ENCODE data around the gene PPFIA1. TPM values are rescaled to one million over a fixed set of nuclear protein-coding genes. Genes with fewer than 3 reads are reported as not detected.

PPFIA1 gene
- total and polyA plus RNA-seq, 11 donors: 15.8 to 53.1 (median 39.1) TPM

- Histone ChIP-seq H3K27me3 (peaks cover 0 to 8% (median 0%) of the 10 kb centered on the region in 9 donors), H3K4me3 (no peak overlapping the region), H3K9me3 (no peaks in the 10 kb centered on the region), H3K36me3 (peaks cover 0 to 17% (median 14%) of the 10 kb centered on the region in 9 donors), H3K27ac (no peak overlapping the region), H3K4me1 (peaks cover 0 to 32% (median 25%) of the 10 kb centered on the region in 12 donors)
- no peak for TF ChIP-seq POLR2A (IDR thresholded peaks at IDR 0.05)
- TF ChIP-seq, protein P1, sequence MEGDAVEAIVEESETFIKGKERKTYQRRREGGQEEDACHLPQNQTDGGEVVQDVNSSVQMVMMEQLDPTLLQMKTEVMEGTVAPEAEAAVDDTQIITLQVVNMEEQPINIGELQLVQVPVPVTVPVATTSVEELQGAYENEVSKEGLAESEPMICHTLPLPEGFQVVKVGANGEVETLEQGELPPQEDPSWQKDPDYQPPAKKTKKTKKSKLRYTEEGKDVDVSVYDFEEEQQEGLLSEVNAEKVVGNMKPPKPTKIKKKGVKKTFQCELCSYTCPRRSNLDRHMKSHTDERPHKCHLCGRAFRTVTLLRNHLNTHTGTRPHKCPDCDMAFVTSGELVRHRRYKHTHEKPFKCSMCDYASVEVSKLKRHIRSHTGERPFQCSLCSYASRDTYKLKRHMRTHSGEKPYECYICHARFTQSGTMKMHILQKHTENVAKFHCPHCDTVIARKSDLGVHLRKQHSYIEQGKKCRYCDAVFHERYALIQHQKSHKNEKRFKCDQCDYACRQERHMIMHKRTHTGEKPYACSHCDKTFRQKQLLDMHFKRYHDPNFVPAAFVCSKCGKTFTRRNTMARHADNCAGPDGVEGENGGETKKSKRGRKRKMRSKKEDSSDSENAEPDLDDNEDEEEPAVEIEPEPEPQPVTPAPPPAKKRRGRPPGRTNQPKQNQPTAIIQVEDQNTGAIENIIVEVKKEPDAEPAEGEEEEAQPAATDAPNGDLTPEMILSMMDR (IDR thresholded peaks at IDR 0.05): no peak
- 77 to 92% (median 90%) methylated on average over 10 of the region's 10 CpGs for WGBS, 4 donors
- no peak for DNase-seq
- no peak for ATAC-seq
- intact Hi-C loops (cut with DNase I): no loop called here
Measured at GRCh38 chr11:70268526-70268925, 2.0 kb upstream of the PPFIA1 start.

DNA sequence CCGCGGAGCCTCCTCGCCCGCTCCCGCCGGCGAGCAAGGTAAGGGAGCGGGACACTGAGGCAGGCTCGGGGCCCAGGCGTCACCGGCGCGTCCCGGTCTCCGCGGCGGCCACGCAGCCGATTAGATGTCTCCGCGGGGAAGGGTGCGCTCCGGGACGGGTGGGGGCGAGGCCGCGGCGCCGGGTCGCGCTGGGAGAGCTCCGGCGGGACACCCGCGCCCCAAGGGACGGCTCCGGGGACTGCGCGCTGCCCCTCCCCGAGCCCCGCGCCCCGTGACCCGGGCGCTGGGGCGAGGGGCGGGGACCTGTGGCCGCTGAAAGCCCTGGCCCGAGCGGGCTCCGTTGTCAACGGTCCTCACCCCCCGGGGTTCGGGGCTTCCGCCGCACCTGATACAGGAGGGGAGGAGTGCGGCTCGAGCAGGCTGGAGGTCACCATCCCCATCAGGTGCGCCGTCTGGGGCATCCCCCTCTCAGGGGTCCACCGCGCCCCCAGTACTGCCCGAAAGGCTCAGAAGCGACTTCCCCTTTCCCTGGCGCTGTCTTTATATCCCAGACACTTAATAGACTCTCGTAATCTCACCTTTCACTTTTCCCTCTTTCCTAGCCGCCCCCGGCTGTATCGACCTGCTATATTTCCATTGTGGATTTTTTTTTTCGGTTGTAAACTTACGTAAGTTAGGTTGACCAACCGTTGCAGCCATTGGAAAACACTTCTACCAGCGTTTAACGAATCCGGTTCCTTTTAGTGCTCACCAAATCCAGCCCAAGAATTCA is 573 bp downstream of the PPFIA1 start:
- Histone ChIP-seq H3K27me3 (peaks cover 0 to 8% (median 0%) of the 10 kb centered on the region in 9 donors), H3K4me3 (peak overlapping the region; percentile 65 to 98 (median 92)), H3K36me3 (peaks cover 0 to 41% (median 38%) of the 10 kb centered on the region in 9 donors), H3K9me3 (no peaks in the 10 kb centered on the region), H3K4me1 (peaks cover 0 to 52% (median 30%) of the 10 kb centered on the region in 12 donors), H3K27ac (peak overlapping the region in 11 of 12 donors; percentile 82 to 95 (median 87))
- intact Hi-C loops (cut with DNase I): loop anchor here in 5 of 10 donors (2.0 to 10.0 kb wide), 5 partner anchors 68 to 128 kb away; partner anchors contain the start of genes CTTN (in 4 of the 5) and FADD (in 3 of the 5)
- ATAC-seq (peak in 3 of 4 donors; percentile 22 to 50 (median 41)), DNase-seq (peak; percentile 36 to 68 (median 44))
- TF ChIP-seq, protein P1 (IDR thresholded peaks at IDR 0.05): peak in 1 of 12 donors; percentile 24
- TF ChIP-seq POLR2A (IDR thresholded peaks at IDR 0.05): peak in 1 of 2 donors; percentile 23
- 1% methylated on average over 30 to 75 of the region's 75 CpGs for WGBS, 4 donors

DNA sequence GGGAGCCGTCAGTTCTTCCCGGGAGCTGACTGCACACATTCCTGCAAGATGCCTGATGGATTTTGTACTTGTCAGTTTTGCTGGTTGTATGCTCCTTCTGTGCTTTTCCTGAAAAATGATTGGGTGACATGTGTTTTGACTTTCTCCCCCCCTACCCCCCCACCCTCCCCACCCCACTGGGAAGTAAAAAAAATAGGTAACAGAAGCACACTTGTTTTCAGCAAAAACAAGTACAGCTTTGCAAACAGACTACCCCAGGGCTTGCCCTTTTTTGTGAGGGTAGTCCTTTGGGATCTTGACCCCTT is 1.1 kb downstream of the PPFIA1 start:
- peaks cover 0 to 47% (median 38%) of the 10 kb centered on the region in 9 donors for H3K36me3 ChIP-seq
- H3K27ac ChIP-seq: peak overlapping the region in 3 of 12 donors; percentile 83 to 94 (median 87)
- peaks cover 0 to 8% (median 0%) of the 10 kb centered on the region in 9 donors for H3K27me3 ChIP-seq
- TF ChIP-seq, protein P1 (IDR thresholded peaks at IDR 0.05): no peak
- TF ChIP-seq POLR2A (IDR thresholded peaks at IDR 0.05): no peak
- ATAC-seq (no peak), DNase-seq (no peak)
- intact Hi-C loops (cut with DNase I): loop anchor here in 5 of 10 donors (2.0 to 10.0 kb wide), 5 partner anchors 69 to 127 kb away; partner anchors contain the start of genes CTTN (in 4 of the 5) and FADD (in 3 of the 5)
- peaks cover 0 to 53% (median 30%) of the 10 kb centered on the region in 12 donors for H3K4me1 ChIP-seq
- WGBS, 4 donors: 0 to 3% (median 1%) methylated on average over 2 of the region's 2 CpGs
- H3K4me3 ChIP-seq: peak overlapping the region in 11 of 12 donors; percentile 65 to 98 (median 94)
- H3K9me3 ChIP-seq: no peaks in the 10 kb centered on the region

DNA sequence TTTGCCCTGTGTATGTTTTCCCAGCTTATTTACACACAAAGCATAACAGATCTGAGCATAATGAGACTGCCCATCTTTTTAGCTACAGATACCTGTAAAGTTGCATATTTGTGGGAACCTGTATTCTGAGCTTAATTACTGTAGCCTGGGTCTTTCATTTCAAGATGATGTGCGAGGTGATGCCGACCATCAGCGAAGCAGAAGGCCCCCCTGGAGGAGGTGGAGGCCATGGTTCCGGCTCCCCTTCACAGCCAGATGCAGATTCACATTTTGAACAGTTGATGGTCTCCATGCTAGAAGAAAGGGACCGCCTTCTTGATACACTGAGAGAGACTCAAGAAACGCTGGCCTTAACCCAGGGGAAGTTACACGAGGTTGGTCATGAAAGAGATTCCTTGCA is 1.5 kb downstream of the PPFIA1 start:
- intact Hi-C loops (cut with DNase I): loop anchor here in 5 of 10 donors (5.0 to 10.0 kb wide), 3 partner anchors 70 to 125 kb away; partner anchors contain the start of genes CTTN (in 3 of the 5) and FADD (in 2 of the 5)
- DNase-seq: no peak
- Histone ChIP-seq H3K27me3 (peaks cover 0 to 4% (median 0%) of the 10 kb centered on the region in 9 donors), H3K27ac (no peak overlapping the region), H3K36me3 (peaks cover 0 to 48% (median 38%) of the 10 kb centered on the region in 9 donors), H3K4me1 (peaks cover 0 to 53% (median 30%) of the 10 kb centered on the region in 12 donors), H3K4me3 (peak overlapping the region in 8 of 12 donors; percentile 65 to 98 (median 95)), H3K9me3 (no peaks in the 10 kb centered on the region)
- ATAC-seq: no peak
- TF ChIP-seq POLR2A (IDR thresholded peaks at IDR 0.05): no peak
- TF ChIP-seq, protein P1 (IDR thresholded peaks at IDR 0.05): no peak
- 80 to 85% (median 82%) methylated on average over 7 of the region's 7 CpGs for WGBS, 4 donors
